ENCODE data around the gene ATOH1. TPM values are rescaled to one million over a fixed set of nuclear protein-coding genes. Genes with fewer than 3 reads are reported as not detected.
A peak's percentile ranks its signal among the peaks of the same experiment; 100 is the strongest.

Gene ATOH1
- total and polyA plus RNA-seq, 2 of the 4 experiments (the other 2 are of a cell fraction) = not detected

DNA sequence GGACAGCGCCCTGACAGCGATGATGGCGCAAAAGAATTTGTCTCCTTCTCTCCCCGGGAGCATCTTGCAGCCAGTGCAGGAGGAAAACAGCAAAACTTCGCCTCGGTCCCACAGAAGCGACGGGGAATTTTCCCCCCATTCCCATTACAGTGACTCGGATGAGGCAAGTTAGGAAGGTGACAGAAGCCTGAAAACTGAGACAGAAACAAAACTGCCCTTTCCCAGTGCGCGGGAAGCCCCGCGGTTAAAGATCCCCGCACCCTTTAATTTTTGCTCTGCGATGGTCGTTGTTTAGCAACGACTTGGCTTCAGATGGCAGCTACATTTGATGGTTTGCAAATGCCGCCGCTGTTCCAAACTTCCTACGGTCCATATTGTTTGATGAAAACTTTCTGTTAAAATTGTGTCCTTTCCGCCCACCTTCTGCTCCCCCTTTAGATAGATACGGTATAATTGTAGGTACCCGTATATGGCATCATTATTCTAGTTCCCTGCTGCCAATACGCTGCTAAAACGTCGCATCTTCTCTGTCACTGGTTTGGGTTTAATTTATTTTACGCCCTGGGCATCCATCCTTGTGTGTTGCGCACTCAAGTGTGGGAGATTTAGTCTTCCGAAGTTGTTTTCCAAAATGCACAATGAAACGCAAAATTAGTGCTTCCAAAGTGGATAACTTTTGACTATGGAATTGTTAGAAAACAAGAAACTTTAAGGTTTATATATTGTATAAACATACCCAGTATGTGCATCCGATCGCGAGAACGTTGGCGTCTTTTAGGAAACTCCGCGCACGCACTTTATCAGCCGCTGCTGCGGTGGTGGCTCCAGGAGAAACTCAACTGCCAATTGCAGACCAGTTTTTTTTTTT, 1.5 kb downstream of the ATOH1 start:
- Histone ChIP-seq H3K36me3 (ENCODE audit: control insufficient read depth, insufficient read depth, low read length) (no peaks in the 10 kb centered on the region), H3K27me3 (ENCODE audit: control insufficient read depth, insufficient read depth, low read length) (peaks cover 70% of the 10 kb centered on the region), H3K4ac (ENCODE audit: low read depth, low read length) (no peak overlapping the region), H3K56ac (ENCODE audit: extremely low read depth, insufficient read depth, low read length) (no peak overlapping the region), H3K4me1 (ENCODE audit: control insufficient read depth, insufficient read depth, low read length) (no peaks in the 10 kb centered on the region), H2BK5ac (ENCODE audit: low read depth, low read length, poor library complexity, severe bottlenecking) (no peak overlapping the region), H2AFZ (replicated peaks; ENCODE audit: low read length, poor library complexity) (no peak overlapping the region), H2BK15ac (ENCODE audit: low read depth, low read length) (no peak overlapping the region), H3K4me3 (ENCODE audit: insufficient read depth, low read depth, low read length) (no peak overlapping the region), H3K14ac (replicated peaks; ENCODE audit: low read depth, low read length) (no peak overlapping the region), H3K9me1 (ENCODE audit: insufficient read depth, low read length) (no peaks in the 10 kb centered on the region), H4K8ac (ENCODE audit: low read depth in 2 of 2, low read length in 2 of 2) (no peak overlapping the region), H3K4me2 (ENCODE audit: low read depth, low read length) (peak overlapping the region; percentile 59; the same call in 1 of the 2 replicates), H2AK5ac (ENCODE audit: low read depth, low read length) (no peak overlapping the region), H4K5ac (ENCODE audit: low read depth, low read length) (no peak overlapping the region), H2AK9ac (replicated peaks; ENCODE audit: low read depth, low read length, poor library complexity) (no peak overlapping the region), H2BK20ac (ENCODE audit: low read depth, low read length) (no peak overlapping the region), H4K20me1 (ENCODE audit: insufficient read depth, low read length) (no peaks in the 10 kb centered on the region), H3K79me1 (ENCODE audit: low read depth in 1 of 2, low read length in 2 of 2) (no peaks in the 10 kb centered on the region), H2BK120ac (ENCODE audit: low read depth, low read length) (no peak overlapping the region), H4K91ac (ENCODE audit: insufficient read depth, low read depth, low read length) (no peak overlapping the region), H3K27ac (ENCODE audit: insufficient read depth, low read length) (no peak overlapping the region), H3K9me3 (ENCODE audit: control insufficient read depth, insufficient read depth, low read length) (peaks cover 2% of the 10 kb centered on the region; the same call in 1 of the 2 replicates), H3K23ac (ENCODE audit: low read depth, low read length) (no peak overlapping the region), H3K9ac (ENCODE audit: low read depth, low read length) (no peak overlapping the region), H3K18ac (ENCODE audit: low read depth, low read length) (no peak overlapping the region)
- intact Hi-C loops (cut with micrococcal nuclease) (no loop called here), in situ Hi-C loops (cut with MboI; ENCODE audit: low sequenced_read_pairs) (no loop called here), dilution Hi-C loops (cut with HindIII; ENCODE audit: low sequenced_read_pairs, unreplicated experiment) (no loop called here)
- TF ChIP-seq, protein P1, sequence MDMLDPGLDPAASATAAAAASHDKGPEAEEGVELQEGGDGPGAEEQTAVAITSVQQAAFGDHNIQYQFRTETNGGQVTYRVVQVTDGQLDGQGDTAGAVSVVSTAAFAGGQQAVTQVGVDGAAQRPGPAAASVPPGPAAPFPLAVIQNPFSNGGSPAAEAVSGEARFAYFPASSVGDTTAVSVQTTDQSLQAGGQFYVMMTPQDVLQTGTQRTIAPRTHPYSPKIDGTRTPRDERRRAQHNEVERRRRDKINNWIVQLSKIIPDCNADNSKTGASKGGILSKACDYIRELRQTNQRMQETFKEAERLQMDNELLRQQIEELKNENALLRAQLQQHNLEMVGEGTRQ (IDR thresholded peaks at IDR 0.05; ENCODE audit: low read depth, low read length) = no peak
- TF ChIP-seq CEBPB (IDR thresholded peaks at IDR 0.05; ENCODE audit: low read depth, low read length) (no peak), ELK1 (IDR thresholded peaks at IDR 0.05; ENCODE audit: borderline replicate concordance, low read depth, low read length) (no peak), MAFK (IDR thresholded peaks at IDR 0.05; ENCODE audit: low read depth, low read length) (no peak)
- ATAC-seq (ENCODE audit: low read depth) (no peak), DNase-seq (no peak)
- no TSS peak for BruUV-seq (replicated peaks)
- CTCF ChIA-PET = no interaction called here
- POLR2A ChIA-PET (ENCODE audit: unreplicated experiment) = no interaction called here
- WGBS, 2 experiments (ENCODE audit: extremely low coverage in 2 of 2, insufficient read length in 1 of 2) = 23% methylated on average over 3 of the region's 40 CpGs; no CpG with 5 or more reads in 1 of the 2 experiments

All from IMR-90 (cell line).